KMS-11 (cell line): Measurements from ENCODE around the gene NXPH1.

Experiments
- H2AFZ ChIP-seq: fragments of 200-600 bp; sonication (generic); 2 replicates; pipeline ENCODE4 v1.6.1; 2016; ENCODE audit warnings: antibody characterized with exemption, mixed run types, low read depth
- H3K27ac ChIP-seq: fragments of 200-600 bp; sonication (generic); 2 replicates; pipeline ENCODE4 v1.6.1; 2016; ENCODE audit warnings: mild to moderate bottlenecking, mixed run types
- H3K27me3 ChIP-seq: fragments of 200-600 bp; sonication (generic); 2 replicates; pipeline ENCODE4 v1.6.1; 2017; ENCODE audit warnings: mild to moderate bottlenecking, low read depth, mixed run types, moderate library complexity; ENCODE audit not compliant: insufficient read depth
- H3K36me3 ChIP-seq: fragments of 200-600 bp; sonication (generic); 2 replicates; pipeline ENCODE4 v1.6.1; 2017; ENCODE audit warnings: mild to moderate bottlenecking, mixed run types; ENCODE audit not compliant: insufficient read depth
- H3K4me1 ChIP-seq: fragments of 200-600 bp; sonication (generic); 2 replicates; pipeline ENCODE4 v1.6.1; 2016; ENCODE audit warnings: mild to moderate bottlenecking, low read depth, mixed run types; ENCODE audit not compliant: poor library complexity, severe bottlenecking
- H3K4me2 ChIP-seq: fragments of 200-600 bp; sonication (generic); 2 replicates; pipeline ENCODE4 v1.7.0; 2016; ENCODE audit warnings: mild to moderate bottlenecking, mixed run types
- H3K4me3 ChIP-seq: fragments of 200-600 bp; sonication (generic); IDR thresholded peaks from 2 replicates; pipeline ENCODE4 v1.6.1; 2017; ENCODE audit warnings: low read depth, low read length, mixed read lengths; ENCODE audit not compliant: insufficient read depth
- H3K79me2 ChIP-seq: fragments of 200-600 bp; sonication (generic); 2 replicates; pipeline ENCODE4 v1.6.1; 2016; ENCODE audit warnings: low read depth, mixed run types; ENCODE audit not compliant: insufficient read depth
- H3K9ac ChIP-seq: fragments of 200-600 bp; sonication (generic); 2 replicates; pipeline ENCODE4 v1.6.1; 2016; ENCODE audit warnings: mild to moderate bottlenecking, mixed run types
- H4K20me1 ChIP-seq: fragments of 200-600 bp; sonication (generic); 2 replicates; pipeline ENCODE4 v1.6.1; 2016; ENCODE audit warnings: mild to moderate bottlenecking, mixed run types; ENCODE audit not compliant: insufficient read depth
- CTCF ChIP-seq: fragments of 200-600 bp; sonication (generic); conservative IDR thresholded peaks from 2 replicates; pipeline ENCODE4 v1.6.1; 2017; ENCODE audit warnings: low read depth, mild to moderate bottlenecking, antibody characterized with exemption, low read length, moderate library complexity, mixed read lengths

The NXPH1 gene

GRCh38 chr7:8436965-8437364, 3.6 kb downstream of the NXPH1 start:
- H3K9ac ChIP-seq, result no peak overlapping the region
- H4K20me1 ChIP-seq, result no peaks in the 10 kb centered on the region
- no peak overlapping the region for H3K4me2 ChIP-seq
- no peak overlapping the region for H3K4me3 ChIP-seq
- H3K4me1 ChIP-seq, result no peaks in the 10 kb centered on the region
- no peaks in the 10 kb centered on the region for H3K36me3 ChIP-seq
- H3K27me3 ChIP-seq, result no peaks in the 10 kb centered on the region
- no peak overlapping the region for H2AFZ ChIP-seq
- no peak overlapping the region for H3K27ac ChIP-seq
- no peaks in the 10 kb centered on the region for H3K79me2 ChIP-seq
- TF ChIP-seq CTCF, result peak; percentile 93

GRCh38 chr7:8437606-8438005, 4.2 kb downstream of the NXPH1 start:
- Histone ChIP-seq H2AFZ (no peak overlapping the region), H3K27ac (no peak overlapping the region), H3K27me3 (no peaks in the 10 kb centered on the region), H3K4me1 (no peaks in the 10 kb centered on the region), H3K4me3 (no peak overlapping the region), H3K4me2 (no peak overlapping the region), H3K36me3 (no peaks in the 10 kb centered on the region), H3K9ac (no peak overlapping the region), H3K79me2 (no peaks in the 10 kb centered on the region), H4K20me1 (no peaks in the 10 kb centered on the region)
- no peak for TF ChIP-seq CTCF

GRCh38 chr7:8440670-8441069, 7.3 kb downstream of the NXPH1 start:
- Histone ChIP-seq H3K27ac (no peak overlapping the region), H2AFZ (no peak overlapping the region), H3K9ac (no peak overlapping the region), H3K36me3 (no peaks in the 10 kb centered on the region), H3K79me2 (no peaks in the 10 kb centered on the region), H3K4me2 (no peak overlapping the region), H3K4me1 (no peaks in the 10 kb centered on the region), H3K27me3 (no peaks in the 10 kb centered on the region), H3K4me3 (no peak overlapping the region), H4K20me1 (no peaks in the 10 kb centered on the region)
- TF ChIP-seq CTCF, result no peak

- no peak overlapping the region for H3K4me2 ChIP-seq
- no peaks in the 10 kb centered on the region for H3K36me3 ChIP-seq
- no peaks in the 10 kb centered on the region for H3K27me3 ChIP-seq
- no peak for TF ChIP-seq CTCF
- no peak overlapping the region for H2AFZ ChIP-seq
- H3K79me2 ChIP-seq, result no peaks in the 10 kb centered on the region
- no peaks in the 10 kb centered on the region for H3K4me1 ChIP-seq
- H3K9ac ChIP-seq, result no peak overlapping the region
- H3K4me3 ChIP-seq, result no peak overlapping the region
- no peaks in the 10 kb centered on the region for H4K20me1 ChIP-seq
- no peak overlapping the region for H3K27ac ChIP-seq
These were observed 7.9 kb downstream of the NXPH1 start for GRCh38 chr7:8441106-8441965.
